Measurements from ENCODE around the gene DDN.

Gene DDN

GRCh38 chr12:48961801-48962200, 37.4 kb downstream of the DDN start:
- no peak for DNase-seq

GRCh38 chr12:48961331-48961730, 37.8 kb downstream of the DDN start:
- no peak for DNase-seq

- DNase-seq: no peak
Measured at GRCh38 chr12:48960834-48961233, 38.3 kb downstream of the DDN start.

GRCh38 chr12:48958049-48958388, 41.2 kb downstream of the DDN start:
- DNase-seq: no peak

GRCh38 chr12:48957141-48958048, 41.8 kb downstream of the DDN start, which contains the start of gene ARF3:
ARF3 (minus strand) TSS chr12:48957487; CDS start chr12:48941095, 16,392 bp downstream.
- DNase-seq: peak; percentile 89

GRCh38 chr12:48956279-48957140, 42.7 kb downstream of the DDN start:
- DNase-seq: peak; percentile 72

- no peak for DNase-seq
Measured at GRCh38 chr12:48954841-48955501, 44.2 kb downstream of the DDN start.

- no peak for DNase-seq
Measured at GRCh38 chr12:48954061-48954460, 45.1 kb downstream of the DDN start.

GRCh38 chr12:48952691-48953090, 46.5 kb downstream of the DDN start:
- DNase-seq: no peak

GRCh38 chr12:48947727-48948126, 51.4 kb downstream of the DDN start:
- DNase-seq: no peak

- no peak for DNase-seq
Measured at GRCh38 chr12:48946943-48947342, 52.2 kb downstream of the DDN start.

GRCh38 chr12:48946205-48946604, 53.0 kb downstream of the DDN start:
- DNase-seq: no peak

Measured in midbrain (tissue), 1 donor.